Endothelial cell of umbilical vein (primary cell): Measurements from ENCODE around the gene MED15. TPM values are rescaled to one million over a fixed set of nuclear protein-coding genes. Genes with fewer than 3 reads are reported as not detected.

Experiments
- BruUV-seq: library from RNA; stranded (reverse); fragments of 400-500 nt; replicated peaks from 2 replicates; lab custom pipeline; 2021; lab: Mats Ljungman, UMichigan
- CTCF ChIA-PET: fragments of 300-600, 350-600 bp; sonication (Branson Sonifier 250); formaldehyde crosslinking; loops from one replicate; lab custom pipeline; 2021; ENCODE audit warnings: antibody characterized with exemption, inconsistent platforms; lab: Charles Lee
- POLR2A ChIA-PET: fragments of 300-600, 350-600 bp; sonication (Branson Sonifier 250); formaldehyde crosslinking; loops from one replicate; lab custom pipeline; 2021; ENCODE audit warnings: antibody characterized with exemption, inconsistent platforms; lab: Charles Lee
- DNase-seq: peaks from one replicate; pipeline ENCODE4 v3.0.0-alpha.2; 2011; ENCODE audit warnings: low read depth, low spot score
- FAIRE-seq: peaks from 2 replicates; lab custom pipeline; 2011; peaks lifted over from hg19 to GRCh38; lab: Jason Lieb, UNC
- H2AFZ ChIP-seq: 2 replicates; pipeline ENCODE4 v1.6.0; 2012; ENCODE audit warnings: low read depth, low read length, control low read depth, inconsistent platforms
- H3K27ac ChIP-seq: 2 replicates; pipeline ENCODE4 v1.5.1; 2011; ENCODE audit warnings: low read depth, mild to moderate bottlenecking, control low read depth, low read length, moderate library complexity; ENCODE audit not compliant: insufficient read depth
- H3K27me3 ChIP-seq, 2 experiments: 2 replicates each; pipeline versions ENCODE4 v1.6.0 to v1.6.1; 2011; ENCODE audit warnings: low read length in 2 of 2, mixed read lengths in 1 of 2; ENCODE audit not compliant: control insufficient read depth in 2 of 2, insufficient read depth in 2 of 2
- H3K36me3 ChIP-seq, 2 experiments: 2 replicates in 1 of 2; 3 replicates in 1 of 2; pipeline ENCODE4 v1.5.1; 2011; ENCODE audit warnings: low read length in 2 of 2, mild to moderate bottlenecking in 1 of 2, moderate library complexity in 1 of 2; ENCODE audit not compliant: control insufficient read depth in 2 of 2, insufficient read depth in 2 of 2; ENCODE audit errors: extremely low read depth in 1 of 2
- H3K4me1 ChIP-seq: 3 replicates; pipeline ENCODE4 v1.5.1; 2011; ENCODE audit warnings: mild to moderate bottlenecking, low read length; ENCODE audit not compliant: control insufficient read depth, insufficient read depth; ENCODE audit errors: extremely low read depth
- H3K4me2 ChIP-seq: 2 replicates; pipeline ENCODE4 v1.6.1; 2011; ENCODE audit warnings: low read length, control low read depth, mixed read lengths; ENCODE audit not compliant: insufficient read depth
- H3K4me3 ChIP-seq, 3 experiments: fragments of 200-600 bp in 1 of 3; sonication (generic), shearing (Covaris generic) in 1 of 3; replicated peaks in 1 of 3; 2 replicates each; pipeline ENCODE4 v1.5.1; 2011 to 2016; ENCODE audit warnings: control low read depth in 3 of 3, low read length in 3 of 3, mild to moderate bottlenecking in 2 of 3, inconsistent platforms in 1 of 3, low read depth in 1 of 3, moderate library complexity in 1 of 3; ENCODE audit not compliant: insufficient read depth in 1 of 3
- H3K79me2 ChIP-seq: 2 replicates; pipeline ENCODE4 v1.6.0; 2012; ENCODE audit warnings: low read length, inconsistent platforms; ENCODE audit not compliant: control insufficient read depth, insufficient read depth
- H3K9ac ChIP-seq: replicated peaks from 2 replicates; pipeline ENCODE3; 2011; ENCODE audit warnings: low read length, control low read depth; ENCODE audit not compliant: insufficient read depth; ENCODE audit errors: extremely low read depth
- H3K9me1 ChIP-seq: replicated peaks from 3 replicates; pipeline ENCODE4 v1.6.0; 2011; ENCODE audit warnings: mild to moderate bottlenecking, low read length; ENCODE audit not compliant: control insufficient read depth, insufficient read depth; ENCODE audit errors: extremely low read depth
- H3K9me3 ChIP-seq: replicated peaks from 2 replicates; pipeline ENCODE4 v1.5.1; 2012; ENCODE audit warnings: low read length, inconsistent platforms; ENCODE audit not compliant: control insufficient read depth, insufficient read depth
- H4K20me1 ChIP-seq: replicated peaks from 2 replicates; pipeline ENCODE3; 2011; ENCODE audit warnings: mild to moderate bottlenecking, low read length; ENCODE audit not compliant: control insufficient read depth, insufficient read depth; ENCODE audit errors: extremely low read depth
- EZH2 ChIP-seq: IDR thresholded peaks from 2 replicates; pipeline ENCODE4 v1.6.1; 2012; ENCODE audit warnings: borderline replicate concordance, low read depth, mild to moderate bottlenecking, moderate library complexity, low read length, inconsistent platforms; ENCODE audit not compliant: severe bottlenecking
- FOS ChIP-seq: IDR thresholded peaks from 2 replicates; pipeline ENCODE4 v1.6.1; 2011; ENCODE audit warnings: mild to moderate bottlenecking, low read length, moderate library complexity, borderline replicate concordance; ENCODE audit not compliant: insufficient read depth
- JUN ChIP-seq: IDR thresholded peaks from 2 replicates; pipeline ENCODE4 v1.6.1; 2011; ENCODE audit warnings: borderline replicate concordance, low read depth; ENCODE audit not compliant: insufficient read length, insufficient read depth
- MYC ChIP-seq: IDR thresholded peaks from one replicate; pipeline ENCODE4 v1.6.1; 2011; ENCODE audit warnings: mild to moderate bottlenecking, low read depth, low read length
- dilution Hi-C: fragments of 300-500 bp; cut with MboI; formaldehyde crosslinking; loops from one replicate; pipeline ENCODE4 v1.15.0; 2019; ENCODE audit warnings: low sequenced_read_pairs; ENCODE audit not compliant: extremely low pct_ligation_motif_present
- intact Hi-C: fragments of 100-400 bp; cut with micrococcal nuclease; formaldehyde crosslinking; loops from one replicate; pipeline ENCODE4 v1.10.0; 2022
- polyA plus RNA-seq, 4 experiments: library from polyadenylated mRNA; depleted of rRNA in 3 of 4; stranded (reverse) in 3 of 4; unstranded in 1 of 4; fragments of >200 nt; gene quantifications; 2 replicates each; pipeline versions ENCODE4 v1.2.1 to v1.2.3, GENCODE V29; 2011 to 2012; ENCODE audit warnings: missing spikeins in 1 of 4
- total RNA-seq: library from RNA; stranded (reverse); gene quantifications from 2 replicates; pipeline ENCODE4 v1.2.3, GENCODE V29; 2021
- TF ChIP-seq, protein P1 (sequence below), 2 donors: IDR thresholded peaks; 1 replicate in 1 of 2; 2 replicates in 1 of 2; pipeline ENCODE4 v1.5.1; 2011; ENCODE audit warnings: low read length in 2 of 2, mild to moderate bottlenecking in 2 of 2, moderate library complexity in 2 of 2, control low read depth in 1 of 2, inconsistent platforms in 1 of 2, low read depth in 1 of 2; ENCODE audit not compliant: insufficient read depth in 1 of 2; ENCODE audit errors: extremely low read depth in 1 of 2

The MED15 gene
- total and polyA plus RNA-seq, 2 donors (not counting 3 experiments of a cell fraction or from before 2014, with no cell fraction given), result 68.1 to 138 TPM

- Histone ChIP-seq H3K27me3 (no peaks in the 10 kb centered on the region), H3K4me3 (no peak overlapping the region), H3K4me1 (no peaks in the 10 kb centered on the region), H3K4me2 (no peak overlapping the region), H4K20me1 (no peaks in the 10 kb centered on the region), H3K9me3 (no peaks in the 10 kb centered on the region), H3K79me2 (no peaks in the 10 kb centered on the region), H3K36me3 (peaks cover 0 to under 1% of the 10 kb centered on the region in 2 experiments), H3K9me1 (no peaks in the 10 kb centered on the region), H3K27ac (no peak overlapping the region), H3K9ac (no peak overlapping the region), H2AFZ (no peak overlapping the region)
- ChIA-PET POLR2A (no interaction called here), CTCF (interaction anchor here (1.2 kb wide), 1 partner anchor 27 kb away, joined by 3 read pairs; no protein-coding TSS in a partner anchor)
- intact Hi-C loops (no loop called here), dilution Hi-C loops (no loop called here)
- DNase-seq (no peak), FAIRE-seq (no peak)
- TF ChIP-seq JUN (no peak), EZH2 (no peak), FOS (no peak), MYC (no peak)
- TF ChIP-seq, protein P1, sequence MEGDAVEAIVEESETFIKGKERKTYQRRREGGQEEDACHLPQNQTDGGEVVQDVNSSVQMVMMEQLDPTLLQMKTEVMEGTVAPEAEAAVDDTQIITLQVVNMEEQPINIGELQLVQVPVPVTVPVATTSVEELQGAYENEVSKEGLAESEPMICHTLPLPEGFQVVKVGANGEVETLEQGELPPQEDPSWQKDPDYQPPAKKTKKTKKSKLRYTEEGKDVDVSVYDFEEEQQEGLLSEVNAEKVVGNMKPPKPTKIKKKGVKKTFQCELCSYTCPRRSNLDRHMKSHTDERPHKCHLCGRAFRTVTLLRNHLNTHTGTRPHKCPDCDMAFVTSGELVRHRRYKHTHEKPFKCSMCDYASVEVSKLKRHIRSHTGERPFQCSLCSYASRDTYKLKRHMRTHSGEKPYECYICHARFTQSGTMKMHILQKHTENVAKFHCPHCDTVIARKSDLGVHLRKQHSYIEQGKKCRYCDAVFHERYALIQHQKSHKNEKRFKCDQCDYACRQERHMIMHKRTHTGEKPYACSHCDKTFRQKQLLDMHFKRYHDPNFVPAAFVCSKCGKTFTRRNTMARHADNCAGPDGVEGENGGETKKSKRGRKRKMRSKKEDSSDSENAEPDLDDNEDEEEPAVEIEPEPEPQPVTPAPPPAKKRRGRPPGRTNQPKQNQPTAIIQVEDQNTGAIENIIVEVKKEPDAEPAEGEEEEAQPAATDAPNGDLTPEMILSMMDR (IDR thresholded peaks at IDR 0.05; ENCODE audit: extremely low read depth in 1 of 2, insufficient read depth in 1 of 2, low read depth in 1 of 2, low read length in 2 of 2), result no peak
- no TSS peak for BruUV-seq
Measured at GRCh38 chr22:20483771-20484170, 23.6 kb upstream of the MED15 start.
